Stimulated activated CD8-positive, alpha-beta memory T cell treated with anti-CD3 and anti-CD28 coated beads, Interleukin-7, amount 100 ng/mL, for 4 hours (primary cell): ENCODE results near the gene CRY1.

Experiments
- DNase-seq, 2 donors: peaks; one replicate each; pipeline ENCODE4 v3.0.0-alpha.2; 2020; ENCODE audit warnings: low read depth in 2 of 2

CRY1 gene

GRCh38 chr12:107093417-107094182, at the start of gene CRY1:
Gene CRY1 (minus strand): TSS chr12:107093549. CDS start chr12:107092961, 588 bp downstream.
- peak; percentile 84 to 89 for DNase-seq

GRCh38 chr12:107139787-107140186, 46.4 kb upstream of the CRY1 start:
- DNase-seq: no peak

GRCh38 chr12:107138990-107139389, 45.6 kb upstream of the CRY1 start:
- DNase-seq: no peak

GRCh38 chr12:107135177-107135576, 41.8 kb upstream of the CRY1 start:
- no peak for DNase-seq

- no peak for DNase-seq
Measured at GRCh38 chr12:107134558-107134957, 41.2 kb upstream of the CRY1 start.

- DNase-seq: no peak
Measured at GRCh38 chr12:107133462-107133861, 40.1 kb upstream of the CRY1 start.

GRCh38 chr12:107131832-107132616, 38.7 kb upstream of the CRY1 start:
- no peak for DNase-seq

GRCh38 chr12:107130830-107131611, 37.7 kb upstream of the CRY1 start:
- no peak for DNase-seq

- DNase-seq: no peak
Measured at GRCh38 chr12:107129315-107129930, 36.1 kb upstream of the CRY1 start.

GRCh38 chr12:107127482-107128430, 34.4 kb upstream of the CRY1 start:
- DNase-seq: no peak

- no peak for DNase-seq
Measured at GRCh38 chr12:107126796-107127481, 33.6 kb upstream of the CRY1 start.

- DNase-seq: no peak
Measured at GRCh38 chr12:107125833-107126232, 32.5 kb upstream of the CRY1 start.

GRCh38 chr12:107122452-107122958, 29.2 kb upstream of the CRY1 start:
- DNase-seq: no peak

GRCh38 chr12:107119091-107119490, 25.7 kb upstream of the CRY1 start:
- no peak for DNase-seq

GRCh38 chr12:107118624-107119023, 25.3 kb upstream of the CRY1 start:
- no peak for DNase-seq

- DNase-seq: no peak
Measured at GRCh38 chr12:107115119-107115518, 21.8 kb upstream of the CRY1 start.

GRCh38 chr12:107111314-107111713, 18.0 kb upstream of the CRY1 start:
- DNase-seq: no peak

- DNase-seq: no peak
Measured at GRCh38 chr12:107109726-107110719, 16.7 kb upstream of the CRY1 start.
